Brain pericyte (primary cell): ENCODE results near the gene PHF23.

Experiments
- DNase-seq: peaks from one replicate; pipeline ENCODE4 v3.0.0-alpha.2; 2012; ENCODE audit warnings: low read depth, low spot score

The PHF23 gene

DNA sequence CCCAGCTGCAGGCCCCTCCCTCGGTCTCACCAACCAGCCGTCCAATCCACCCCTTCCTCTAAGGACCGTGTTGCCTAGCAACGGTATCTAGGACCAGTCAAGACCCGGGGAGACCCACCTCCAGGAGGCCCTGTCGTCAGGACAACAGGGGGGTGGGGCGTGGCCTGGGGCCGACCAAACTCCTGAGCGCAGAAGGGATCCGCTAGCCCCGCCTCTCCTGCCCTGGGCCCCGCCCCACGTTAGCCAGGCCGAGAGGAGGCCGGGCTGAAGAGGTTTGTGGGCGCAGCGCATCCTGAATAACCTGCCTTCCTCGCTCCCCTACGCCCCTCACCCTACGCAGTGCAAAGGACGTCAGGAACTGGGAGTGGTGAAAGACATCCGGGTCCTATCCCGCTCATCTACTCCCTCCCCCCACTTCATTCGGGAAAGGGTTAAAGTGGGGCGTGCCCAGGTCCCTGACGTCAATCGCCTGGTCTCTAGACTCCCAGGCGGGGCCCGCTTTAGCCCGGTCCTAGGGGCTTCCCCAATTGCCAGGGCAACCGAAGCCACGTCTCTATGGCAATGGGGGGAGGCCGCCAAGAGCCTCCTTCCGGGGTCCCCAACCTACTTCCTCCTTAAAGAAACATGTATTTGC, 34.3 kb downstream of the PHF23 start:
- peak; percentile 80 for DNase-seq

DNA sequence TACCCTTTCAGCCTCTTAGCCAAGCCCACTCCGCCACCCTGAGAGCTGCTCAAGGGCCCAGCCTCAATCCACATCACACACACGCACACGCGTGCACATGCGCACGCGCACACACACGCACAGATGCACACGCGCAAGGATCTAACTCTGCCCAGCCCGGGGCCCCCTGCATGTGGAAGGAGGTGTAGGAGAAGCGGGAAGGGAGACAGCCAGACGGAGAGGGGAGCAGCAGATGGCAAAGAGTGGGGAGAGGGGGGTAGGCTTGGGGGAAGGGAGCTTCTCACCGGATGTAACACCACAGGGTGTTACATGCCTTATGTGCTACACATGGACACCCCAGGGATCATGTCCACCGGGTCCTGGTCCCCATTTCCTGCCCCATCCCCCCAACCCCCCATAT, 34.9 kb downstream of the PHF23 start:
- no peak for DNase-seq

DNA sequence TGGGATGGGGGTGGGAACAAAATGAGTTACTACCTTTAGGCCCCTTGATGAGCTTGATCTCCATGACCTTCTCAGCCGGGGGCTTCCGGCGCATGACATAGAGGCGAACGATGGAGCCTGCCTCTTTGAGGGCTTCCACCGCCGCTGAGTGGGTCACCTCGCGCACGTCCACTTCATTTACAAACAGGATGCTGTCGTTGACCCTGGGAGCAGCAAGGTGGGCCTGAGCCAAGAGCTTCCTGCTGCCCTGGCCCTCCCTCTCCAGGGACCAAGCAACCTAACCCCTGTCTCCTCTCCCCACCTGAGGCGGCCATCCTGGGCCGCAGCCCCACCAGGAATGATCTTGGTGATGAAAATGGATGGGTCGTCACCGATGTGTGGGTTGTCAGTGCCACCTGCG, 35.9 kb downstream of the PHF23 start:
- no peak for DNase-seq

DNA sequence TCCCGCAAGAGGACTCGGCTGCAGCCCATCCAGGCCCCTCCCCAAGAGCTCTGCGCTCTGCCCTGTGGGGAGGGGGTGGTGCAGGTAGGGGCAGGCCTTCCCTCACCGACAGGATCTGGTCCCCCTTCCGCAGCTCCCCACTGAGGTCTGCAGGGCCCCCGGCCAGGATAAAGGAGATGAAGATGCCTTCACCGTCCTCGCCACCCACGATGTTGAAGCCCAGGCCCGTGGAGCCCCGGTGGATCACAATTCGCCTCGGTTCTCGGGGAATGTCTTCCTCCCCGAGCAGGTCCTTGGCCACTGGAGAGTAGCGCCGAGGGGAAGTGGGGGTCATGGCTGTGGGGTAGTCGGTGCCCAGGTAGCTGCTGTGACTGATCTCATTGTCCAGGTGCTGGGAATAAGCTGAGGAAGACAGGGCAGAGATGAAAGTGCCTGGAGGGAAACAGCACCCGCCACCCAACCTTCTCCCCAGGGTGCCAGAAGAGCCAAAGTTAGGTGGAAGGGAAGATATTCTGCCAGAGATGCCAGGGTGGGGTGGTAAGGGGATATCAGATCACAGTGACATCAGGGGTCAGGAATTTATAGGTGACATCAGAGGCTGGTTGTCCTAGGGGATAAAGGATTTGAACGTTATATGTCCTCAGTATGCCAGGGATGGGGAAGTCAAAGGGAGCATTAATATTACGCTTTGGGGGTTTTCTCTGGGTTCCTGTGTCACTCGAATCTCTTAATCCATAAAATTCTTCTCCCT, 42.4 kb downstream of the PHF23 start:
- no peak for DNase-seq

DNA sequence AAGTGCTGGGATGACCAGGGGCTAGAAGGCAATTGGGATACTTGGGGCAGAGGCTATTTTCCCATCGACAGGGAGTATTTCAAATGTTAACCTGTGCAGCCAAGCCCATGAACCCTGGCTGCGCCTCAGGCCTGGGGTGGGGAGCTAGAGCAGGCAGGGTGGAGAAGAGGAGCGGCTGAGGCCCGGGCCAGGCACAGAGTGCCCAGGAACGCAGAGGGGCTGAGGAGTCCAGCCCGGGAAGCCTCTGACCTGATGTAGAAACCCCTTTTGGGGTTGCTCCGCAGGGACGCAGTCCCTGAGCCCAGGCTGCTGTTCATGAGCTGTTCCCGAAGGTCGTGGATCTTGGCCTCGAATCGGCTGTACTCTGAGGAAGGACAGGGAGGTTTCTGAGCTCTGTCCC, 43.3 kb downstream of the PHF23 start:
- DNase-seq = no peak

DNA sequence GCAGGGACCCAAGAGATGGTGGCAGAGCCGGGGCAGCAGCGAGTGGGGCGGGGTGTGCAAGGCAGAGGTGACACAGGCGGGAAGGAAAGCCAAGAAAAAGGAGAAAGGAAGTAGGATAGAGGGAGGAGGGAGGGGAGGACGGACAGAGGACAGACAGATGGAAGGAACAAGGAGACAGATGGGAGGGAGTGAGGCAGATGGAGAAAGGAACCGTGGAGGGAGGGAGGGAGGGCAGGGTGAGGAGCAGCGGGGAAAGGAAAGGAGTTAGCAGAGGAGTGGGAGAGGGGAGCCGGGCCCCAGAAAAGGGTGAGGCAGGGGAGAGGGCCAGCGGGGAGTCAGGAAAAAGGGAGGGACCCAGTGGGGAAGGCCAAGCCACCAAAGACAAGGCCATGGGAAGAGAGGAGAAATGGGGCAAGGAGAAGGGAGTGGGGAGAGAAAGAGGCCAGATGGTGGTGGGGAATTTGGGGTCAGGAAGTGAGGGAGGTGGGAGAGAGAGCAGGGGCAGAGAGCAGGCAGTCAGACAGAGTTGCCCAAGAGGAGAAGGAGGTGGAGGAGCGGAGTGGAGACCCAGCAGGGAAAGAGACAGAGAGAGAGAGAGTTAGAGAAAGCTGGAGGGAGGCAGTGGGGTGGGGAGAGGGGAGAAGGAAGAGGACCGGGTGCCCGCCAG, 46.9 kb downstream of the PHF23 start:
- DNase-seq = no peak

DNA sequence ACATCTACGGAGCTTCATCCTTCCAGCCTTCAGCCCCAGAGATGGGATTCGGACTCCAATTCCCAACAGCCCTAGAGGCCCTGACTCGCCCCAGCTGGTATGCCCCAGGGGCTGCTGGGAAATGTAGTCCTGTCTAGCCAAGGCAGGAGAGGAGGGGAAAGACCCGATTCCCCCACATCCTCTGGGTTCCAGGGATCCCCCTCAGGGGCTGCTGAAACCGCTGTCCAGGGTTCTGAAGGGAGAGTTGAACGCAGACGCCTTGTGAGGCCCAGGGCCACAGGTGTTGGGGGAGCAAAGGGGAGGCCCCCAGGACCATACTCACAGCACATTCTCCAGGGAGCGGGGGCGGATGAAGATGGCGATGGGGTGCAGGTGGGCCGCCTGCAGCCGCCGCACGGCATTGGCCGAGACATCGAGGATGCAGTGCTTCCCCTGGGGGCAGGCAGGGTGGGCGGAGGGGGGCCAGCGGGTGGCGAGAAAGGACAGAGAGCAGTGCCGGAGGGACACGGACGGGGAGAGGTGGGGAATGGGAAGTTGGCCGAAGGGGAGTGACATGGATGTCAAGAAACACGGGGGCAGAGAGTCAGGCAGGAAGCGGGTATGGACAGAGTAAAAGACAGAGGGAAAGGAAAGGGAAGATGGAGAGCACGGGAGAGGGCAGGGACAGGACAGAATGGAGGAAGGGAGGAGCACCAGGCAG, 47.5 kb downstream of the PHF23 start:
- DNase-seq = no peak

DNA sequence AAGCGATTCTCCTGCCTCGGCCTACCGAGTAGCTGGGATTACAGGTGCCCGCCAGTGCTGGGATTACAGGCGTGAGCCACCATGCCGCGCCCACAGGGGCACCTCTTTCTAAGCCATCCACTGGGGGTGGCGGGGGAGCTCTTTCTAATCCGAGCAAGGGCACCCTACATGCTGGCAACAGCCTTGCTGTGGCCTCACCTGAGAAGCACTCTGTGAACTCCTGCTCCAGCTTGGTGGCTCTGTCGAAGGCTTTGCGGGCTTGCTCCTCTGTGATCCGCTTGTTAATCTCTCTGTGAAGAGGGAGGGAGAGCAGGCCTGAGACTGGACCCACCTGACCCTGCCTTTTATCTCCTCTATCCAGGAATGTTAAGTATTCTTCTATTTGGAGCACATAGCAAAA, 48.2 kb downstream of the PHF23 start:
- no peak for DNase-seq

DNA sequence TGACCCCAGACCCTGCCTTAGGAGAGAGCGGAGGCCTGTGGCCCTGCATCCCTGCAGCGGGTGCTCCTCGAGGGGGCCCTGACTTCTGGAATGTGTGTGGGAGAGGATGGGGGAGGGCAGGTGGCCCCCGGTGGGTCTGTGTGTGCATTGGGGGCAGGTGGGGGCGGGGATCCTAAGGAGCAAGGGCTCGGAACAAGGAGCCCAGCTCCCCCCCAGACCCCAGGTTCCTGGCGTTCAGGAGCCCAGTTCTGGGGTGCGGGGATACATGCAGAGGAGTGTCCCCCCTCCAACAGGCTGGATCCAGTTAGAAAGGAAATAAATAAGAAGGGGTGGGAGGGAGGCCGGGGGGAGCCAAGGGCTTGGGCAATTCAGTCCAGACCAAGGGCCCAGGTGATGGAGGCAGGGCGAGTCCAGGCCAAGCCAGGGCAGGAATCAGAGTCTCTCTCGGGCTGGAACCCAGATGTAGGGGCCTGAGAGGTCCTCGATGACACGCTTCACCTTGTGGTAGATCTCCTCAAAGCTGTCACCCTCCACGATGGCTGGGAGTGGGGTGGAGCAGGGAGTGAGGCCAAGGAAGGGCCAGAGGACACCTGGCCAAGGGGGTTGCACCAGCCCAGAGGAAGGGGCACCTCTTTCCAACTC, 48.9 kb downstream of the PHF23 start:
- DNase-seq = no peak

DNA sequence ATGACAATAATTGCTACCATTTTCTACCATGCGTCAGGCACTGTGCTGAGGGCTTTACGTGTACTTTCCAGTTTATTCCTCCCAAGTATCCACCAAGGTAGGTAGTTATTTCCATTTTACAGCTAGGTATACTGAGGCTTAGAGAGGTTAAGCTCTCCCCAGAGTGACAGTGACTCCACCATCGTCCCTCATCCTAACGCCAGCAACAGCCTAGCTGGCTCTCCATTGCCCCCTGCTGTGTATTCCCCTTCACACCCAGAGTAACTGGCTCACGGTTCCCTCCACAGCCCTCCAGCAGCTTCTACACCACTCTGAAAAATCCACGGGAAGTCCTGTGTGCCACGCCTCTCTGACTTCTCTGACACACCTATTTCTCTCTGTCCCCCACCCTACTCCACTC, 53.0 kb downstream of the PHF23 start:
- DNase-seq = no peak
